ENCODE results near the gene UNC5A. TPM values are rescaled to one million over a fixed set of nuclear protein-coding genes. Genes with fewer than 3 reads are reported as not detected.
A peak's percentile ranks its signal among the peaks of the same experiment; 100 is the strongest.

UNC5A gene
- total RNA-seq, 2 experiments from 2014 or later = not detected

DNA sequence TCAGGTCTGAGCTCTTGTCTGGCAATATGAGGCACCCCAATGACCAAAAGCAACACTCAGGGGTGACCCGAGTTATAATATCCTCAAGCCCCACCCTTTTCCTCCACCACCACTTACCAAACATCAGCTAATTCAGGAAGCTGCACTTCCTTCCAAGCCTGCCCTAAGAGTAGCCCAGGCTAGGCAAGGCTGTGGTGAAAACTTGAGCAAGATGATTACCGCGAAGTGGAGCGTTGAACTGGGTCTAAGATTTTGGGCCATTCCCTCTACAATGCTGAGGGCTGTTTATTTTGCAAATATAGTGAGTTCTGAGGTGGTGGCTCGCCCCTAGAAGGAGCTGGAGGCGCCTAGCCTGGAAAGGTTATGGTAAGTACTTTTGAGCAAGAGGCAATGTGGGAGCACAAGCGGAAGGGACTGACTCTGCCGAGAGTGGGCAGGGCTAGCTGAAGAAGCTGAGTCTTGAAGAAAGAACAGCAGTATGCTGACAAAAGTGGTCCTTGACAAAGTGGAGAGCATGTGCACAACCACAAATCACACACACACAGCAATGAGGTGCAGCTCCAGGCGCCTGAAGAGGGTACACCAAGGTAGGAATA lies 89.0 kb downstream of the UNC5A start, which contains the start of gene HK3:
Gene HK3, minus strand, starts transcription at position 51 of the 596 bp plus-strand sequence. CDS start 3,187 bp downstream, outside the sequence.
- H3K9me3 ChIP-seq (ENCODE audit: control insufficient read depth in 1 of 2, insufficient read depth in 1 of 2, low read length in 2 of 2) = no peaks in the 10 kb centered on the region
- peaks cover 11% of the 10 kb centered on the region for H3K4me1 Mint-ChIP-seq (ENCODE audit: low read depth)
- H3K4me3 Mint-ChIP-seq = no peak within 1 kb of the TSS
- DNase-seq (peak in 3 of 14 experiments; percentile 21 to 41 (median 36)), ATAC-seq (ENCODE audit: poor library complexity) (no peak)
- TF ChIP-seq, protein P1, sequence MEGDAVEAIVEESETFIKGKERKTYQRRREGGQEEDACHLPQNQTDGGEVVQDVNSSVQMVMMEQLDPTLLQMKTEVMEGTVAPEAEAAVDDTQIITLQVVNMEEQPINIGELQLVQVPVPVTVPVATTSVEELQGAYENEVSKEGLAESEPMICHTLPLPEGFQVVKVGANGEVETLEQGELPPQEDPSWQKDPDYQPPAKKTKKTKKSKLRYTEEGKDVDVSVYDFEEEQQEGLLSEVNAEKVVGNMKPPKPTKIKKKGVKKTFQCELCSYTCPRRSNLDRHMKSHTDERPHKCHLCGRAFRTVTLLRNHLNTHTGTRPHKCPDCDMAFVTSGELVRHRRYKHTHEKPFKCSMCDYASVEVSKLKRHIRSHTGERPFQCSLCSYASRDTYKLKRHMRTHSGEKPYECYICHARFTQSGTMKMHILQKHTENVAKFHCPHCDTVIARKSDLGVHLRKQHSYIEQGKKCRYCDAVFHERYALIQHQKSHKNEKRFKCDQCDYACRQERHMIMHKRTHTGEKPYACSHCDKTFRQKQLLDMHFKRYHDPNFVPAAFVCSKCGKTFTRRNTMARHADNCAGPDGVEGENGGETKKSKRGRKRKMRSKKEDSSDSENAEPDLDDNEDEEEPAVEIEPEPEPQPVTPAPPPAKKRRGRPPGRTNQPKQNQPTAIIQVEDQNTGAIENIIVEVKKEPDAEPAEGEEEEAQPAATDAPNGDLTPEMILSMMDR (IDR thresholded peaks at IDR 0.05) = no peak
- no peak within 1 kb of the TSS for H3K27ac ChIP-seq (ENCODE audit: low read depth in 1 of 2, low read length in 2 of 2)
- peak within 1 kb of the TSS; percentile 29 for H3K4me3 ChIP-seq (ENCODE audit: low read length)
- H3K9me3 Mint-ChIP-seq = no peaks in the 10 kb centered on the region
- no peaks in the 10 kb centered on the region for H3K27me3 Mint-ChIP-seq
- no peak within 1 kb of the TSS for H3K27ac Mint-ChIP-seq
- H3K27me3 ChIP-seq (ENCODE audit: control insufficient read depth in 1 of 2, insufficient read depth in 2 of 2, low read length in 2 of 2) = no peaks in the 10 kb centered on the region
- intact Hi-C loops (cut with DNase I, micrococcal nuclease) = no loop called here
- ChIA-PET POLR2A (no interaction called here), CTCF (interaction anchor here (1.6 kb wide), 1 partner anchor 10 kb away, joined by 3 read pairs; no protein-coding TSS in a partner anchor)
- H3K4me1 ChIP-seq (ENCODE audit: insufficient read depth, low read length) = peaks cover 20% of the 10 kb centered on the region
- peaks cover 19% of the 10 kb centered on the region for H3K36me3 Mint-ChIP-seq (ENCODE audit: low read depth)
- peaks cover 13% of the 10 kb centered on the region for H3K36me3 ChIP-seq (ENCODE audit: insufficient read depth, low read length)

DNA sequence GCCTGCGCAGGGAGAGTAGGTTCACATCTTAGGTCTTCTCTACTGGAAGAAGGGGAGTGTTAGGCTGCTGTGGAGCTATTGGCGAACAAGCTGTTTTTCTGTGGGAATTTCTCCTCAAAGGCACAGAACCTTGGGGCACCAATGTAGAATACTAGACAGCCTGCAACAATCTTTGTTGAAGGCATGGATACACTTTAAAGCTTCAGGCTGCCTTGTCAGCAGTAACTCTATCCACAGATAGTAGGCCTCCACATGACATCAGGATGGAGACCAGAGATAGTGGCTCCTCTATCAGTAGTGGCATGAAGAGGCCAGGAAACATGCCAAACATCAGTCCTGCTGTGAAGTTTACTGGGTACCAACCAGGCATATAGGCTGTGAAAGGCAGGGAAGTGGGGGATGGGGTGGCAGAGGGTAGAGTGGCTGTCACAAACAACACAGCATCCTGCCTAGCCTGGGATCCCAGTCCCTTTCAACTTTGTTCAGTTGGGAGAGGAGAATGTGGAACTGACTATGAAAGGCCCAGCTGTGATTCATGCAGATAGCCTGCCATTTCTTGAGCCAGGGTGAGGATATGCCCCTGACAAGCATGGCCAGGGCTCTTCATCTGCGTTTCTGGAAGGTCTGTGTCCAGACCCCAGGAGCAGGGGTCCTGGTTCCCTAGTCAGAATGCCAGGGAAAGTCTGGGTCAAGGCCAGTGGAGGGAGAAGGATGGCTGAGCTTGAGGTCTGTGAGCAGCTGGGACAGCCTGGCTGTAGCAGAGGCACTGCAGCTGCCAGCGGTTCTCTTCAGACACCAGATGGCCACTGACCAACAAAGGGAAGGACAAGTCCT lies 89.8 kb downstream of the UNC5A start:
- Histone ChIP-seq H3K27me3 (ENCODE audit: control insufficient read depth in 1 of 2, insufficient read depth in 2 of 2, low read length in 2 of 2) (no peaks in the 10 kb centered on the region), H3K4me3 (ENCODE audit: low read length) (no peak overlapping the region), H3K4me1 (ENCODE audit: insufficient read depth, low read length) (peaks cover 20% of the 10 kb centered on the region), H3K27ac (ENCODE audit: low read depth in 1 of 2, low read length in 2 of 2) (no peak overlapping the region), H3K36me3 (ENCODE audit: insufficient read depth, low read length) (peaks cover 21% of the 10 kb centered on the region), H3K9me3 (ENCODE audit: control insufficient read depth in 1 of 2, insufficient read depth in 1 of 2, low read length in 2 of 2) (no peaks in the 10 kb centered on the region)
- H3K4me1 Mint-ChIP-seq (ENCODE audit: low read depth) = peaks cover 11% of the 10 kb centered on the region
- ChIA-PET POLR2A (no interaction called here), CTCF (interaction anchor here (1.6 kb wide), 1 partner anchor 10 kb away, joined by 3 read pairs; no protein-coding TSS in a partner anchor)
- intact Hi-C loops (cut with DNase I, micrococcal nuclease) = no loop called here
- no peak overlapping the region for H3K27ac Mint-ChIP-seq
- TF ChIP-seq, protein P1 (IDR thresholded peaks at IDR 0.05) = no peak
- no peak for ATAC-seq (ENCODE audit: poor library complexity)
- peaks cover 27% of the 10 kb centered on the region for H3K36me3 Mint-ChIP-seq (ENCODE audit: low read depth)
- peak in 1 of 14 experiments; percentile 10 for DNase-seq
- no peak overlapping the region for H3K4me3 Mint-ChIP-seq
- no peaks in the 10 kb centered on the region for H3K9me3 Mint-ChIP-seq
- no peaks in the 10 kb centered on the region for H3K27me3 Mint-ChIP-seq

DNA sequence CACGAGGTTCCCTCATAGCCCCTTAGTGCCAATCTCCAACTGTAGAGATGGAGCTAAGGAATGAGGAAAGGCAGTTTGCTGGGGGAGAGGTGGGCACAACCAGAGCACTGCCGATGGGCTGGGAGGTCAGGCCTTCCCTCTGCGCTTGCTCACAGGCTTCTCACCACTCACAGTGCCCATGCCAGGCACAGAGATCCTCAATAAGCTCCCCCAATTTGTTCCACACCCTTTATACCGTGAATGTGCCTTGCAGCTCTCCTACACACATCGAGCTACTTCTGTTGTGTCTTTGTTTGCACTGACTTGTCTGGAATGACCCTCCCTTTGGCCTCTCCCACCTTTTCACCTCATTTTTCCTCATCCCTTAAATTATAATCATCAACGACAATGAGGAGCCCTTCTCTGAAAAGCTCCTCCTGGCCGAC lies 90.4 kb downstream of the UNC5A start:
- Mint-ChIP-seq H3K36me3 (ENCODE audit: low read depth) (peaks cover 33% of the 10 kb centered on the region), H3K9me3 (no peaks in the 10 kb centered on the region), H3K4me3 (no peak overlapping the region), H3K27me3 (no peaks in the 10 kb centered on the region), H3K27ac (no peak overlapping the region), H3K4me1 (ENCODE audit: low read depth) (peaks cover 11% of the 10 kb centered on the region)
- intact Hi-C loops (cut with DNase I, micrococcal nuclease) = no loop called here
- TF ChIP-seq, protein P1 (IDR thresholded peaks at IDR 0.05) = no peak
- Histone ChIP-seq H3K4me3 (ENCODE audit: low read length) (no peak overlapping the region), H3K4me1 (ENCODE audit: insufficient read depth, low read length) (peaks cover 20% of the 10 kb centered on the region), H3K27ac (ENCODE audit: low read depth in 1 of 2, low read length in 2 of 2) (no peak overlapping the region), H3K27me3 (ENCODE audit: control insufficient read depth in 1 of 2, insufficient read depth in 2 of 2, low read length in 2 of 2) (no peaks in the 10 kb centered on the region), H3K9me3 (ENCODE audit: control insufficient read depth in 1 of 2, insufficient read depth in 1 of 2, low read length in 2 of 2) (no peaks in the 10 kb centered on the region), H3K36me3 (ENCODE audit: insufficient read depth, low read length) (peaks cover 27% of the 10 kb centered on the region)
- ChIA-PET CTCF (no interaction called here), POLR2A (no interaction called here)
- ATAC-seq (ENCODE audit: poor library complexity) = no peak
- no peak for DNase-seq

Data from CD4-positive, alpha-beta T cell (primary cell).